ENCODE data around the gene MLH3.

DNA sequence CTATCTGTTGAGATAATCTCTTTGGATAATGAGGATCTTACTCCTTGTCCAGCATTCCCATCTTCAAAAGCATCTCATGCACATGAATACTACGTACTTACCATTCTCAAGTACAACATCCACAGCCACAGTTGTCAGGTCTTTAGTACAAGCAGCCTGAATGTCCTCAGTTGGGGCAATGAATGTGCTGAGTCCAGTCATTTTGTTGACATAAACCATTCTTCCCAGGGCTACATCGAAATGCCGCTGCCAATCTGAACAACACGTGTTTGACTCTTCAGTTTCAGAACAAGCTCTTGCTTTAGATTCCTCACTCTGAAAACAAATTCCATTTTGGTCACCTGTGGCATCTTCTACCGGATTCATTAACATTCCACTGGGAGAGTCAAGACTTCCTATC lies 5.0 kb downstream of the MLH3 start:
- TF ChIP-seq, protein P1, sequence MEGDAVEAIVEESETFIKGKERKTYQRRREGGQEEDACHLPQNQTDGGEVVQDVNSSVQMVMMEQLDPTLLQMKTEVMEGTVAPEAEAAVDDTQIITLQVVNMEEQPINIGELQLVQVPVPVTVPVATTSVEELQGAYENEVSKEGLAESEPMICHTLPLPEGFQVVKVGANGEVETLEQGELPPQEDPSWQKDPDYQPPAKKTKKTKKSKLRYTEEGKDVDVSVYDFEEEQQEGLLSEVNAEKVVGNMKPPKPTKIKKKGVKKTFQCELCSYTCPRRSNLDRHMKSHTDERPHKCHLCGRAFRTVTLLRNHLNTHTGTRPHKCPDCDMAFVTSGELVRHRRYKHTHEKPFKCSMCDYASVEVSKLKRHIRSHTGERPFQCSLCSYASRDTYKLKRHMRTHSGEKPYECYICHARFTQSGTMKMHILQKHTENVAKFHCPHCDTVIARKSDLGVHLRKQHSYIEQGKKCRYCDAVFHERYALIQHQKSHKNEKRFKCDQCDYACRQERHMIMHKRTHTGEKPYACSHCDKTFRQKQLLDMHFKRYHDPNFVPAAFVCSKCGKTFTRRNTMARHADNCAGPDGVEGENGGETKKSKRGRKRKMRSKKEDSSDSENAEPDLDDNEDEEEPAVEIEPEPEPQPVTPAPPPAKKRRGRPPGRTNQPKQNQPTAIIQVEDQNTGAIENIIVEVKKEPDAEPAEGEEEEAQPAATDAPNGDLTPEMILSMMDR (IDR thresholded peaks at IDR 0.05) = no peak
- no peak for TF ChIP-seq POLR2A (IDR thresholded peaks at IDR 0.05)

All from body of pancreas (tissue), 4 donors.